Epithelial cell of esophagus (primary cell): ENCODE measurements around the gene CEP112.

Experiments
- DNase-seq: peaks from one replicate; pipeline ENCODE4 v3.0.0; 2010; ENCODE audit warnings: low read depth
- H3K4me3 ChIP-seq: 2 replicates; pipeline ENCODE4 v1.5.1; 2011; ENCODE audit warnings: mild to moderate bottlenecking, low read length, control low read depth
- CTCF ChIP-seq: IDR thresholded peaks from 2 replicates; pipeline ENCODE4 v1.5.1; 2011; ENCODE audit warnings: low read depth, mild to moderate bottlenecking, low read length, control low read depth, inconsistent platforms; ENCODE audit not compliant: insufficient read depth; ENCODE audit errors: missing control alignments

Gene CEP112

GRCh38 chr17:66185862-66186261 is 6.1 kb downstream of the CEP112 start:
- no peak for DNase-seq
- H3K4me3 ChIP-seq: no peak overlapping the region
- TF ChIP-seq CTCF: no peak

- no peak overlapping the region for H3K4me3 ChIP-seq
- no peak for DNase-seq
- no peak for TF ChIP-seq CTCF
Measured at GRCh38 chr17:66184392-66184791, 7.5 kb downstream of the CEP112 start.

- no peak for DNase-seq
- no peak overlapping the region for H3K4me3 ChIP-seq
- no peak for TF ChIP-seq CTCF
Measured at GRCh38 chr17:66183529-66183928, 8.4 kb downstream of the CEP112 start.

GRCh38 chr17:66178642-66179041 is 13.3 kb downstream of the CEP112 start:
- TF ChIP-seq CTCF: no peak
- no peak overlapping the region for H3K4me3 ChIP-seq
- no peak for DNase-seq

- no peak overlapping the region for H3K4me3 ChIP-seq
- TF ChIP-seq CTCF: no peak
- no peak for DNase-seq
Measured at GRCh38 chr17:66177048-66177447, 14.9 kb downstream of the CEP112 start.

- no peak for TF ChIP-seq CTCF
- no peak overlapping the region for H3K4me3 ChIP-seq
- no peak for DNase-seq
Measured at GRCh38 chr17:66175892-66176291, 16.0 kb downstream of the CEP112 start.

- TF ChIP-seq CTCF: no peak
- DNase-seq: no peak
Measured at GRCh38 chr17:66172691-66173223, 19.2 kb downstream of the CEP112 start.

More at GRCh38 chr17:66172691-66173223, 19.2 kb downstream of the CEP112 start:
- no peak overlapping the region for H3K4me3 ChIP-seq
